ENCODE data around the gene AUTS2.

The AUTS2 gene

DNA sequence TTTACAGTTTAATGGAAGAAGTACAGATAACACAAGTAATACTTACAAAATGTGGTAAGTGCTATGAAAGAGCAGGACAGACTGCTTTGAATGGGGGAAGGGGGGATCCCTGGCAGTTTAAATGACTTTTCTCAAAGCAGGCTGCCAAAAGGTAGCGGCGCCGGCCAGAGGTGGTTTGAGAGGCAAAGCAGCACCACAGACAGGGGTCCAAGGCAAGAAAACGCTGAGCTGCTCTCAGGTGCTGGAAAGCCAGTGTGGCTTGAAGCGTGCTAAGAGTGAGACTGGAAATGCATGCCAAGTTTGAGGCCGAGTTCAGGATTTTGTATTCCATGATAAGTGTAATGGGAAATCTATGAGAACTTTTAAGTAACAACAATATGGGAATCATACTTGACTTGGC lies 437.7 kb downstream of the AUTS2 start:
- no peak for DNase-seq (ENCODE audit: low spot score)

DNA sequence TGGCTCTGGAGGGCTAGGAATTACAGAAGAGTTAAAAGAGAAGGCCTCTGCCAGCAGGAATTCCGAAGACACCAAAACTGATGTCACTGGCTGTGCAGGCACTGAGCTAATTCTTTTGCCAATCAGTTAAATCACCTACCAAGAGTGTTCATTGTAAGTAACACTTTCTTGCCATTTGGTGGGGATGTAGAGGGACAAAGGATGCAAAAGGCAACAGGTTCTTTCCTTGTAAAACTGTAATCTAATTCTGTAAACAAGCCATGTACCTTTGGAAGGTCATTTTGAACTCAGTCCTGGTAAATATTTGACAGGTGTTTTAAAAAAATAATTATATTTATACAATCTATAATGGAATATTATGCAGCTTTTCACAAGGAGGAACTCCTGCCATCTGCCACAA lies 438.4 kb downstream of the AUTS2 start:
- DNase-seq (ENCODE audit: low spot score) = no peak

DNA sequence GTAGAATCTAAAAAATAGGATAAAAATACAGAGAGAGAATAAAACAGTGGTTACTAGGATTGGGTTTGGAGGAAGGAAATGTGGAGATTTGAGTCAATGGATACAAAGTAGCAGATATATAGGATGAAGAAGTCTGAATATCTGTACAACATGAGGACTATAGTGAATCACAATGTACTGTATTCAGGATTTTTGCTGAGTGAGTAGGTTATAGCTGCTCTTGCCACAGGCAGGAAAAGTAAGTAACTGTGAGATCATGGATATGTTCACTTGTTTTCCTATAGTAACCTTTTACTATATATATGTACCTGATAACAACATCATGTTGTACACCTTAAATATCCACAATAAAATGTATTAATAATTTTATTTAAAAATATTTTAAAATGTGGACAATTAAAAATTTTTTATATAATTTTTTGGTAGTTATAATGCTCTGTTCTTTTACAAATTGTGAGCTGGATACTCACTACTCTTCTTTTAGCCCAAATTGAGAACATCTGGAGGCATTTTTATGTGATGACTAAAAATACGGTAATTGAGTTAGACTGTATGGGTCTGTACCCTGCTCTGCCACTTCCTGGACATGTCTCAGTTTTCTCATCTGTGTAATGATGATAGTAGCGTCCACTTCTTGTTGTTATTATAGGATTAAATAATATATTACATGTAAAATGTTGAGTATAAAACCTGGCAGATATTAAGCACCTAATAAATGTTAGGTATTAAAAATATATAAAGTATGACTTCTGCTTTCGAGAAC lies 439.1 kb downstream of the AUTS2 start:
- DNase-seq (ENCODE audit: low spot score) = no peak

DNA sequence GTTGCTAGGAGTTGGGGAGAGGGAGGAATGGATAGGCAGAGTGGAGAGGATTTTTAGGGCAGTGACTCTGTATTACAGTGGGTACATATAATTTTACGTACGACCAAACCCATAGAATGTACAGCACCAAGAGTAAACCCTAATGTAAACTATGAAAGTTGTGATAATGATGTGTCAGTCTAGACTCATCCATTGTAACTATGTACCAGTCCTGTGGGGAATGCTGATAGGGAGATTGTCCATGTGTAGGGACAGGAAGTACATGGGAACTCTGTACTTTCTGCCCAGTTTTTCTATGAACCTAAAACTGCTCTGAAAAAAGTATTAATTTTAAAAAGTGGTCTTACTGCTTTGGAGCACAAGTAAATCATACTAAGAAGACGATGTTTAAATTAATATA lies 441.8 kb downstream of the AUTS2 start:
- DNase-seq (ENCODE audit: low spot score) = no peak

DNA sequence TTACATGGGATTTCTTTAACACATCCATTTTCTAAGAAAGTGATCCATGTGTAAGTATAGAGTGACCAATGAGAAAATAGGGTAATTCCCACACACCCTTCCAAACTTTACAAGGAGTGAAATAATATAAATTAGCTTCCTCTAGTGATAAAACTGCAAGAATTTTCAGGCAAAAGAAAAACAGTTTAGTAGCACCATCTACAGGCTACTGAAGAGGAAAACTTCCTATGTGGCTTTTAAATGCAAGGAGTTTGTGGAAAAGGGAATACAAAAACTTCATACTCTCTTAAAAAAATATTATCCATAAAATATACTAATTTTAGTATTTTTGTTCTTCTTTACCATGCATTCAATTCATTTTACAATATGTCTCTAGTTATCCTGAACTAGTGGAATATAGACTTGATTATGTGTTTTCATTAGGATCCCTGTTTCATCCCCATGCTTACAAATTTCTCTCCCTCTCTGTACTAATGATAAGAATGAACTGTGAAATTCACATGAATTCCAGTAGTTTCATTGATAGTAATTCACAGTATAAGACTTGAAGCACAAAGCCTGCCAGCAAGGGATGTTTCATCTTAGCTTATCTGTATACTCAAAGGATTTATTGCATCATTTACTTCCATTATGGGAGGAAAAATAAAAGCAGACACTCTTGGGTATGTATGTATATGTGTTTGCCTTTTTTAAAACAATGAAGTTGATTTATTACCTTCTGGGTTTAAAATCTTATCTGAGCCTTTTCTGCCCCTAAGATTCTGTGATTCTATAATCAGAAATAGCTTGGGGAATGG lies 442.9 kb downstream of the AUTS2 start:
- DNase-seq (ENCODE audit: low spot score) = no peak

DNA sequence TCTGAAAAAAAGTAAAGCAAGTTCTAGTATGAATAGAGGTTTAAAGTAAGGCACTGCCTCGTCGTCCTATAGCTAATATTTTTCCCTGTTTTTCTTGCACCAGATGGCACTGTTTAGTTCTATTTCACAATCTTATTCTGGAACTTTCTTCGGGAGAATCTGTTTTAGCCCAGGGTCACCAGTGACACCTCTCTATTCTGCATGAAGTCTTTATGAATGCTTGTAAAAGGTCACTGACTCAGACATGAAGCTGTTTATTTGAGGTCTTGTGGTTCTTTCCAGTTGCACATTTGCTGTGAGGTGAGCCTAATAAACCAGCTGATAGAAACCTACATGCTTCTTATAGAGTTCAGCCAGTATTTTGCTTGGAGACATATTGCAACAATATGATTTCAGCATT lies 444.3 kb downstream of the AUTS2 start:
- no peak for DNase-seq (ENCODE audit: low spot score)

DNA sequence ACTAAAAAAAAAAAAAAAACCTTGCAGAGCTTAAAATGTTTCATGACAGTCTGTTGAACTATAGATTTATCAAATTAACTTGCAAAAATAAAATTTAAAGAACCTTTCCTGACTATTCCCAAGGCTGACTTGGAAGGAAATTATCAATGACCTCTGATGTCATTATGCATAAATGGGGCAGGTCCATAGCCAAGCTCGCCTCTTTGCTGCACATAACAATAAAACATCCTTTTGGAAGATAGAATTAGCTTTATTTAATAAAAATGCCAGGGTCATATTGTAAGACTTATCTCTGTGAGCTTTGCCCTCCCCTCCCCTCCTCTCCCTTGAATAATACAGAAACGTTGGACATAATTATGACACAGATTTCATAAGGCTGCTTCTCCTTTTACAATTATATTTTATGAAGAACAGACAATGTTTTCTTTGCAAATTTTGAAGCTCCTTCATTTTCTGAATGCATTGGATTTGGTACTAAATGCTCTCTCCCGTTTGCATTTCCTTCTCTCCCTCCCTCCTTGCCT lies 444.8 kb downstream of the AUTS2 start:
- DNase-seq (ENCODE audit: low spot score) = no peak

DNA sequence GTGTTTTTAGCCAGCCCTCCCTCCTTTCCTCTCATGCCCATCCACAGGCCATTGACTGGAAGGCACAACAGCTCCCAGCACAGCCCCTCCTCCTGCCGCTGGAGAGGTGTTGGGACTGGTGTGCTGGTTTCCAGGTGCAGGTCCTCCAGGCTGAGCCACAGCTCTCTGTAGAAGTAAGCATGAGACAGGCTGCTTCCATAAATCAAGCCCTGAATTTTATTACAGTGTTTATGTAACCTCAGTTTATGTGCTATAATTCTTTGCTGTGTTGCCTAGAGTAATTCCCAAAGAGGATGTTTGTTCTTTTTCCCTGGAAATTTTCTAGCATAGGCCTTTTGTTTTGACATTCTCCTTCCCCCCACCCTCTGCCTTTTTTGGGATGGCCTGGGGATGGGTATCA lies 445.8 kb downstream of the AUTS2 start:
- DNase-seq (ENCODE audit: low spot score) = no peak

DNA sequence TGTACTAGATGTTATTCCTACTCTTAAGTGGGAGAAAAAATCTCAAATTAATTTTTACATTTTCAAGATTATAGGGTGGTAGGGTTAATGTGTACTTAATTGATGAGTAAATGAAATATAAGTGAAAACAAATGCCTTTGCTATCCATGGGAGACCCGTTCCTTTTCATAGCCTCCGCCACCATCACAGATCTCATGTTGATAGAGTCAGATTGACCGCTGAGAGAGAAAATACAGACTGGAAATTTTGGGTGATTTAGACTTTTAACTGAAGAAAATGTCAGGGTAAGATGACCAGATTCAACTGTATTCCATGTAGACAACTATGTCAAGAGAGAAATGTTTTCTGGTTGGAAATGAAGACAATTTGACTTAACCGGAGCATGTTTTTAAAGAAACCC lies 446.2 kb downstream of the AUTS2 start:
- DNase-seq (ENCODE audit: low spot score) = no peak

DNA sequence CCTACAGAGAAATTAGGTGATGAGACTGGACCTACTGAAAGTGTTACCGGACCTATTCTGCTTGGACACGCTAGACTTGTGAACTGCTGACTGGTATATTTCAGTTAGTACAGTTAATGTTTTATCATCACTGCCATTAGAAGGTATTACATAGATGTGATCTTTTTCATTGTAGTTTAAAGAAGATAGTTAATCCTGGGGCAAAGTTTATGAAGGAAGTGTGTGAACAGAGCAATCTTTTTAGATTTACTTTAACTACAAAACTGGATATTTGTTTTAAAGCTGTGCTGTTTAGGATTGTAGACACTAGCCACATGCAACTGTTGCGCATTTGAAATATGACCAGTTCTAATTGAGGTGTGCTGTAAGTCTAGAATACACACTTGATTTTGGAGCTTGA lies 446.7 kb downstream of the AUTS2 start:
- DNase-seq (ENCODE audit: low spot score) = no peak

DNA sequence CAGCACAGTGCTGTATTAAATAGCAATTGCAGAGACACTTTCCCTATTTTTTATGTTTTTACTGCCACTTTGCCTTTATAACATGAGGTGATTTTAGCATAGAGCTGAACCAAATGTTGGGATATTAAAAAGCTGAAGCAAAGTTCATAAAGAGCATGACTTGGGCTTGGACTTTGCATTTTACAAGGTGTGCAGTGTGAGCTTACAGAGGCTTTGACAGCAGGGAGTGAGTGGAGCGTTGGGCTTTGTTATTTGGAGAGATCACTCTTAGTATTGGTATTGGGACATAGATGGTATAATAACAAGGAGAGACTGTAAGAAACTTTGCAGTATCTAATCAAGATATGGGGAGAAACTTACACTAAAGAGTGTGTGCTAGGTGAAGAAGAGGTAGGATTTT lies 449.1 kb downstream of the AUTS2 start:
- no peak for DNase-seq (ENCODE audit: low spot score)

DNA sequence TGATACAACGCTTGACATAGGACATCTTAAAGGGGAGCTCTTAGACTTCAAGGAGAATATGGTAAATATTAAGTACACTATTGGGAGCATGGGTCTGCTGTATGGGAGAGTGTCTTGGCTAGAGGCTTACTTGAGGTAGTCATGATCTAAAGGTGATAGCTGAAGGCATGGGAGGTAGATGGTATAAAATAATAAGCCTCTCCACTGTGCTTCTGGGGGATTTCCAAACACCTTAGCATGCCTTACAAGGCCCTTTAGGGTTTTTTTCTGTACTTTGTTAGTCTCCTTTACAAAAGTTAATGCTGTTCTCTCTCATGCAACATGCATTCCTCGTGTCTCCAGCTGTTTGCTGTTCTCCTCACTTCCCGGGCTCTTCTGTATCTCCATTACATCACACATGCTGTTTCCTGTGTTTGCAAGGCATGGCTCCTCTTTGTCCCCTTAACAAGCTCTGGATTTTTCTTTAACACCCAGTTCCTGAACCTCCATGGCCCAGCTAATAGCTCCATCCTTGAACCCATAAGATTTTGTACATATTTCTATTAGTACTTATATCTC lies 449.7 kb downstream of the AUTS2 start:
- no peak for DNase-seq (ENCODE audit: low spot score)

DNA sequence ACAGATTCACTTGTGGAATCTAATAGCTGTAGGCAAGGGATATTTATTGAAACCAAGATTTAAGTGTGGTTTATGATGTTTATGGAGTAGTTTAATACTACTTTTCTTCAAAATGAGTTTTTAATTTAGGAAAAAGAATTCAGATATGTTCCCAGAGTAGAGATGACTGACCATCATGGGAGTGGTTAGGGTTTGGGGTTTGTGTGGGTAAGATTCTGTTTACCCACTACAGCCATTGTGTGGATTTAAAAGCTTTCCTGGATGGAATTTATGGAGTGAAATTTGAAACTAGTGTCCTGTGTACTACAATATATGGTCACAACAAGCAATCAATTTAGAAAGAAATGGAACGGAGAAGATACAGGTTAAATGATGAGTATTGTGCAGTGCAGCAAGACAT lies 453.5 kb downstream of the AUTS2 start:
- no peak for DNase-seq (ENCODE audit: low spot score)

DNA sequence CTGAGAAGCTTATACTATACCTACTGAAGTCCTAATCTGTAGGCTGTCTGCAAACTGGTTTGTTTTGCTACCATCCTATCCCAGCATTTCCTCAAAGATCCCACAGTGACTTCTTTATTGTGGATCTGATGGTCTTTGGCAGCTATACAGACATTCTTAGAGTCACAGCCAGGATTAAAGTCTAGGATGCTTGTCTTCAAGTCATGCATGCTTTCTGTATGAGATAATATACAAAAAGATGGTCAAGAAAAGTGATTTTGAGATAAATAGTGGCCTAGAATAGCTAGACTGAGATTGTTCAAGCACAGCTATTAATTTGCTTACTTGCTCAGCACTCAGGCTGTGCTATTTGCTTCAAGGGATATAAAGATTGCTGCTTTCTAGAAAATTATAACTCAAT lies 454.4 kb downstream of the AUTS2 start:
- no peak for DNase-seq (ENCODE audit: low spot score)

DNA sequence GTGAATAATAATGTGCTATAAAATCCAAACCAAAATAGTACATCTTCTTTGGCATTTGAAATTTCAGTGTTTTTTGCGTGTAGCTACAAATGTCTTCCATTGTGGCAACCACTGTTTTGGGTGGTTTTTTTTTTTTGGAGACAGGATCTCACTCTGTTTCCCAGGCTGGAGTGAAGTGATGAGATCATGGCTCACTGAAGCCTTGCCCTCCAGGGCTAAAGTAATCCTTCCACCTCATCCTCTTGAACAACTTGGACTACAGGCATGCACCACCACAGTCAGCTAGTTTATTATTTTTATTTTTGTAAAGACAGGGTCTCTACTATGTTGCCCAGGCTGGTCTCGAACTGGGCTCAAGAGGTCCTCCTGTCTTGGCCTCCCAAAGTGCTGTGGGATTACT lies 455.1 kb downstream of the AUTS2 start:
- no peak for DNase-seq (ENCODE audit: low spot score)

DNA sequence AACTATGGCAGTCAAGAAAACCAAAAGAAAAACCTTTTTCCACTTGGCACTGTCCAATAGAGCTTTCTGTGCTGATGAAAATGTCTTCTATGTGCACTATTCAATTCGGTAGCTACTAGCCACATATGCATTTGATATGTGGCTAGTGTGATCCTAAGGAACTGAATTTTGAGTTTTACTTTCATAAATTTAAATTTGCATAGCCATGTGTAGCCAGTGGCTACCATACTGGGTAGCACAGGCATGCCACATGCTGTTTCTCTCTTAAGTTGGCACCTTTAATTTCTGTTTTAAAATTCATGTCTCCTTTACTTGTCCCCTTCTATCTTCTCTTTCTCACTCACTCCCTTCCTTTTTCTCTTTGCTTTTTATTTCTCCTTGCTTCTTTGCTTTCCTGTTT lies 455.7 kb downstream of the AUTS2 start:
- DNase-seq (ENCODE audit: low spot score) = no peak

DNA sequence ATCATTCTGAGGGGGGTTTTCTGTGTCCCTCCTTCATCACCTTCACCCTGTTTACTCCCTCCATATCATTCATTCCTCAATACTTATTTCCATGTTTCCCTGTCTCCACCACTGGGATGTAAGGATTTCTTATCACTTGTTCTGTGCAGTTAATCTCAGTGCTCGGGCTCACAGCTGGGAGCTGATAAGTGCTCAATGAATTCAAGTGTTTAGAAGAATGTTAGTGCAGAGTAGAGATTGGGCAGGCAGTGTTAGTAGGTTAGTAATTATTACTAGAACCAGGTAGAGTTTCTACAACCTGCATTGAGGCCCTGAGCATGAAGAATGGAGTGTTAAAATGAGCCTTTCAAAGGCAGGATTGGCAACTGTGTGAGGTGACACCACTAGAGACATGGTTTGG lies 458.1 kb downstream of the AUTS2 start:
- no peak for DNase-seq (ENCODE audit: low spot score)

DNA sequence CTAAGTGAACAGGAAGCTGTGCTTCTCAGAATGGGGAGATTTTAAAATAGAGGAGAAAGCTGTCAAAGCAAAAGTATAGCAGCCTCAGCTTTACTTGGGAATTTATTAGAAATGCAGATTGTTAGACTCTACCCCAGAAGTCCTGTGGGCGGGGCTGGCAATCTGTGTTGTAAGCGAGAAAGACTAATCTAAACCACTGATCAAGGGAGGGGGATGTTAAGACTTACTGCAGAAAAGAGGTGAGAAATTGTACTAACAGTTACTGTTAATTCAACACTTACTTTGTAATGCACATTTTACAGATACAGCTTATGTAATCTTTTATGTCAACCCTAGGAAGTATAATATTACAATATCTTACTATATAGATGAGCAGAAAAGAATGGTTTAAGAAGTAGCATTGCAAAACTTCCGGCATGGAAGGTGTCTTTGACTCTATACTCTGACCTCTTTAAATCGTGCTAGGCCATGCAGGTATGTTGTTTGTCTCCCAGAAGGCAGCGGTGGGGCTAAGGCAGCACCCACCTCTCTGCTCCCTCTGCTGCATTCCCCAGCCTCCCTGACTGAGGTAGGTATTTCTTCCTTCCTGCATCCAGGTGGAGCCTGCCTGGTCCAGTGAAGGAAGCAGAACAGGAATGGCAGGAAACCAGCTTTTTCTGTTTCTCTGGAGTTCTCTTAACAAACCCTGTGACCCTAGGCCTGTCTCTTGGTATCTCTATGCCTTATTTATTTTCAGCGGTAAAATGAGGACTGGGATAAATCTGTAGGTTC lies 462.2 kb downstream of the AUTS2 start:
- DNase-seq (ENCODE audit: low spot score) = no peak

DNA sequence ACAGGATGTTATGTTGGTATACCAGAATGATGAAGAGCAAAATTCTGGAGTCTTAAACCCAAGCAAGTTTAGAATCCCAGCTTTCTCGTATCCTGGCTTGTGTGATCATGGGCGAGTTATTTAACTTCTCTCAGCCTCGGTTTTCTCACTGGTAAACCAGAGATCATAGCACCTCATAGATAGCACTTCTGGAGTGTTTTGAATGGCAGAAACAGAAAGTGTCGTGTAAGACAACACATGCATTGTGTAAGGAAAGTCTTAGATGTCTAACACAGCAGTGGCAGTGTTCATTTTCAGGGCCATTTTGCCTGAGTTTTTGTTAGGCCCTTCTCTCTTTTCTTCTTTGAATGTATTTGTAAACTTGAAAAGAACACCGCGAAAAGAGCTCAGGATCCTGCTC lies 465.1 kb downstream of the AUTS2 start:
- no peak for DNase-seq (ENCODE audit: low spot score)

DNA sequence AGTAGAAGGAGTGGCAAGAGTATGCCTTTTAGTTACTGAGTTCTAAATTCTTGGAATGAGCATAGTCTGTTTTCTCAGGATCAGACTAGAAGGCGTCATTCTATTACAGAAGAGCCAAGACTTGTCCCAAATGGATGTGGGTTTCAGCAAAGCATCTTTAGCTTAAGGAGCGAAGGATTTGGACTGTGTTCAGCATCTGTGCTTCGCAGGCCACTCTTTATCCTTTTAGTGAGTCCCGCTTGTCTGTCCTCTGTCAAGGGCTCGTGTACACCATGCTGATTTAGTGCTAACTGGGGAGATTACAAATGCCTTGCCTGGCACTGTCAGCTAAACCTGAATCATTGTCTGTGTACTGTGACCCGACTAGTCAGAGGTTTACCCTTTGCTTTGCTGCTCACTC lies 465.7 kb downstream of the AUTS2 start:
- no peak for DNase-seq (ENCODE audit: low spot score)

DNA sequence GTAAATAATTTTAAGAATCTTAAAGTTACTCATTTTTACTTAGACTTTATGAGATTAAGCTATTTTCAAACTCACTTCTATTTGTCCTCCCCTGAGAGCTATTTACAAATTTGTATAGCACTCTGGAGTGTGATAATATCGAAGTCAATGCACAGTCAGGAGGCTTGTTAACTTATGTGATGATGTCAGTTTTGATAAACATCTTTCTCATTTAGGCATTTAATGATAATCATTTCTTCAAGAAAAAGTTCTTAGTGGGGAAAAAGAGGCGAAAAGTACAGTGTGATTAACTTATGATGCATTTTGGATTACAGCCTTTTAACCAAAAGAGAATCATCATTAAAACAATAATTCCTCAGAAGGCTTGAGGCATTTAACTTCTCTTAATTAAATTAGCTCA lies 468.6 kb downstream of the AUTS2 start:
- no peak for DNase-seq (ENCODE audit: low spot score)

DNA sequence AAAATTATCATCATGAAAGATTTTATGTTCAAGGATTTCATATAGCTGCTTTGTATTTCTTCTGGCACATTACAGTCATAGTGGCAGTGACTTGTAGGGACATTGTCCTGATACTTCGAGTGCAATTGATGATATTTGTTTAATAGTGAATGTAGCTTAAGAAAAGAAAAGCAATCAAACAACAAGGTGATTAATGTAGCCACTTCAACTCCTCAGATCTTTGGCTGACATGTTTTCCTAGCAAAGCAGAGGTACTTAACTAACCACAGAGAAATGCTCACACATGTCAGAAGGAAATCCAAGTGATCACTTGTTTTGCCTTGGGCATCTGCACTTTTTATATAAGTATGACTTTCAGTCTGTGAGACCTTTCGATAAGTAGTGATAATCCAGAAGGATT lies 470.3 kb downstream of the AUTS2 start:
- no peak for DNase-seq (ENCODE audit: low spot score)

All from D341Med (cell line).